GM19239 (cell line): ENCODE data around the gene EXD1.
A peak's percentile ranks its signal among the peaks of the same experiment; 100 is the strongest.
"Not testable (repeated sequence)": the region's sequence is repeated elsewhere in the genome, so short reads cannot be mapped to it uniquely, and the experiment has no call there.

ENCODE experiments used
- DNase-seq: peaks from one replicate; pipeline ENCODE4 v3.0.0; 2011; ENCODE audit warnings: low spot score; ENCODE audit not compliant: insufficient read length
- FAIRE-seq: peaks from 2 replicates; lab custom pipeline; 2011; peaks lifted over from hg19 to GRCh38; lab: Jason Lieb, UNC

The EXD1 gene

GRCh38 chr15:41230650-41231421 lies at the start of gene EXD1, which contains the start of gene CHP1:
TSS of gene EXD1 (minus strand) at chr15:41230757. CDS start at chr15:41226575, 4,182 bp downstream.
TSS of gene CHP1 (plus strand) at chr15:41231268. CDS start at chr15:41231383, 115 bp downstream.
- FAIRE-seq (peak; percentile 97), DNase-seq (peak; percentile 88)

DNA sequence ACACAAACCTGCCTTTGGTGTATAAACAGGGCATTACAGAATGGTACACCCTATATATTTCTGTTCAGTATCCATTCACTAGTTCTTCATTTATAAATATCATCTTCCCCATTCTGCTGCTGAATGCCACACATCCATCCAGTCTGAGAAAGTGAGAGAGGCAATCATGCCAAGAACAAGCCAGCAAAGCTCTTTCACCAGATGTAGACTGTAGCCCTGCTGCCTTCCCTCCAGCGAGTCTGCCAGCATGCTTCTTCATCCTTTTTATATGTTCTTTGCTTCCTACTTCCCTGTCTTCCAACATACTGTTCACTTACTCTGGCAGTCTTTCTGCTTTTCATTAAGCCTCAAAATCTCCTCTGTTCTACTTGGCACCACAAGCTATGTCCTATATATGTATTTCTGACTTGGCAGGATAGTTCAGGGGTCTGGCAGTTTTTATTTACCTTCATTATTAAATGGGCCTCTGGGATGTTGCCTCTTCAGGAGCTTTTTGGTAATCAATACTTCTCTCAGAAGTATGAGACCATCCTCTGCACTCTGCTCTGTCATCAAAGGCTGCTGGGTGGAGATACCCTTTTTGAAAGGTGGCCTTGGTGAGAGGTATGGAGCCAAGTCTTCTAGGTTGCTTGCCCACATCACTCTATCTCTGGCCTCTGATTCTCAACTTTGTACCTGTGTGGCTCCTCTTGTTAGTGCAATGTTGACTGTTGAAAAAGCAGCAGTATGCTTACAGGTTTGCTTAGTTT lies 49.2 kb upstream of the EXD1 start:
- FAIRE-seq (no peak), DNase-seq (no peak)

DNA sequence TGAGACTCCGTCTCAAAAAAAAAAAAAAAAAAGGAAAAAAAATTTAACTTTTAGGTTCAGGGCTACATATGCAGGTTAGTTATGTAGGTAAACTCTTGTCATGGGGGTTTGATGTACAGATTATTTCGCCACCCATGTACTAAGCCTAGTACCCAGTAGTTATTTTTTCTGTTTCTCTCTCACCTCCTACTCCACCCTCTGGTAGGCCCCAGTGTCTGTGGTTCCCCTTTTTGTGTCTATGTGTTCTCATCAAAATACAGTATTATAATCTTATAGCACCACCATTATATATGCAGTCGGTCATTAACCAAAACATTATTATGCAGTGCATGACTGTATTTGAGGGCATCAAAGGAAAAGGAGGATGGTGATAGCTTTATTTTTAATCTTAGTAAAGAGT lies 47.8 kb upstream of the EXD1 start:
- no peak for DNase-seq
- FAIRE-seq: no peak

- no peak for FAIRE-seq
- no peak for DNase-seq
Measured at GRCh38 chr15:41276831-41277230, 46.3 kb upstream of the EXD1 start.

GRCh38 chr15:41269887-41270286 lies 39.3 kb upstream of the EXD1 start:
- FAIRE-seq: no peak
- no peak for DNase-seq

GRCh38 chr15:41263891-41264351 lies 33.4 kb upstream of the EXD1 start:
- DNase-seq (no peak), FAIRE-seq (no peak)

DNA sequence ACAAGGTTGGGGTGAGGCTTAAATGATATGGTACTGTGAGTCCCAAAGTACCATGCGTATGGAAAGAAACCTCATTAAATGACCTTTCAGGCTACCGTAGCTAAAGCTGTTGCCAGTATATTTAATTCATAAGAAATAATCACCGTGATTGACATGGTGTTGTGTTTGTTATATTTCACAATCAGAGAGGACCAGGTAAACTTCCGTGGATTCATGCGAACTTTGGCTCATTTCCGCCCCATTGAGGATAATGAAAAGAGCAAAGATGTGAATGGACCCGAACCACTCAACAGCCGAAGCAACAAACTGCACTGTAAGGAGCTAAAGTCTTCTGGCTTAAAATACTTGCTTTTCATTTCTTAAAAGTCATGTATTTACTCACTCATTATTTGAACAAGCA lies 32.0 kb upstream of the EXD1 start:
- DNase-seq (no peak), FAIRE-seq (no peak)

DNA sequence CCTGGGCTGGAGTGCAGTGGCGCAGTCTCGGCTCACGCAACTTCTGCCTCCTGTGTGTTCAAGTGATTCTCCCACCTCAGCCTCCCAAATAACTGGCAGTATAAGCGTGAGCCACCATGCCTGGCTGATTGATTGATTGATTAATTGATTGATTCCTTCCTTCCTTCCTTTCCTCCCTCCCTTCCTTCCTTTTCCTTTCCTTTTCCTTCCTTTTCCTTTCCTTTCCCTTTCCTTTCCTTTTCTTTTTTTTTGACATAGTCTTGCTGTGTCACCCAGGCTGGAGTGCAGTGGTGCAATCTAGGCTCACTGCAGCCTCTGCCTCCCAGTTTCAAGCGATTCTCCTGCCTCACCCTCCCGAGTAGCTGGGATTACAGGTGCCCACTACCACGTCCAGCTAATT lies 30.4 kb upstream of the EXD1 start:
- DNase-seq, FAIRE-seq: not testable (repeated sequence)

DNA sequence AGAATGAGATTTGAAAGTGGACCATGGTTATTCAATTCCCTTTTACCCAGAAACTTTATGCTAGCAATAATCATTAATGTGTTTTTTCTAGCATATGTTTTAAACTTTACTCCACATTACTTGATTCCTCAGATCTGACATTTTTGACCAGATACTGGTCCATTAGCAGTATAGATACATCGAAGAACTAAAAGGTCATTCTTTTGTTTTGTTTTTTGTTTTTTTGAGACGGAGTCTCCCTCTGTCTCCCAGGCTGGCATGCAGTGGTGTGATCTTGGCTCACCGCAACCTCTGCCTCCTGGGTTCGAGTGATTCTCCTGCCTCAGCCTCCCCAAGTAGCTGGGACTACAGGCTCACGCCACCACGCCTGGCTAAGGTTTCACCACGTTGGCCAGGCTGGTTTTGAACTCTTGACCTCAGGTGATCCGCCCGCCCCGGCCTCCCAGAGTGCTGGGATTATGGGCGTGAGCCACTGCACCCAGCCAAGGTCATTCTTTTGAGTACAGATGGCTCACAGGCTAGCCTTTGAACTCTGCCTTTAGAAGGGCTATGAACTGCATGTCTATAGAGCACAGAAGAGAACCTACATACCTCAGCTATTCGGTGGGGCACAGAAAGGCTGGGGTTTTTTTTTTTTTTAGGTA lies 29.1 kb upstream of the EXD1 start:
- no peak for FAIRE-seq
- DNase-seq: no peak

GRCh38 chr15:41258750-41259471 lies 28.4 kb upstream of the EXD1 start:
- FAIRE-seq: peak; percentile 51

GRCh38 chr15:41256577-41257038 lies 26.1 kb upstream of the EXD1 start:
- DNase-seq: no peak
- no peak for FAIRE-seq

More at GRCh38 chr15:41258750-41259471, 28.4 kb upstream of the EXD1 start:
- no peak for DNase-seq

GRCh38 chr15:41256103-41256502 lies 25.5 kb upstream of the EXD1 start:
- no peak for FAIRE-seq
- DNase-seq: no peak

GRCh38 chr15:41254560-41254959 lies 24.0 kb upstream of the EXD1 start:
- peak; percentile 67 for FAIRE-seq
- no peak for DNase-seq

GRCh38 chr15:41251411-41251810 lies 20.9 kb upstream of the EXD1 start:
- DNase-seq (no peak), FAIRE-seq (no peak)

DNA sequence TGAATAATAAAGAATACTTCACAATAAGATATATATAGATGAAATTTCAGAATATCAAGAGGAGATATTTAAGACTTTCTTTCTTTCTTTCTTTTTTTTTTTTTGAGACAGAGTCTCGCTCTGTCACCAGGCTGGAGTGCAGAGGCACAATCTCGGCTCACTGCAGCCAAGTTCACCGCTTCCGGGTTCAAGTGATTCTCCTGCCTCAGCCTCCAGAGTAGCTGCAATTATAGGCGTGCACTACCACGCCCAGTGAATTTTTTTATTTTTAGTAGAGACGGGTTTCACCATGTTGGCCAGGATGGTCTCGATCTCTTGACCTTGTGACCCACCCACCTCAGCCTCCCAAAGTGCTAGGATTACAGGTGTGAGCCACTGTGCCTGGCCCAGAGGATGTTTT lies 20.2 kb upstream of the EXD1 start:
- DNase-seq, FAIRE-seq: not testable (repeated sequence)

DNA sequence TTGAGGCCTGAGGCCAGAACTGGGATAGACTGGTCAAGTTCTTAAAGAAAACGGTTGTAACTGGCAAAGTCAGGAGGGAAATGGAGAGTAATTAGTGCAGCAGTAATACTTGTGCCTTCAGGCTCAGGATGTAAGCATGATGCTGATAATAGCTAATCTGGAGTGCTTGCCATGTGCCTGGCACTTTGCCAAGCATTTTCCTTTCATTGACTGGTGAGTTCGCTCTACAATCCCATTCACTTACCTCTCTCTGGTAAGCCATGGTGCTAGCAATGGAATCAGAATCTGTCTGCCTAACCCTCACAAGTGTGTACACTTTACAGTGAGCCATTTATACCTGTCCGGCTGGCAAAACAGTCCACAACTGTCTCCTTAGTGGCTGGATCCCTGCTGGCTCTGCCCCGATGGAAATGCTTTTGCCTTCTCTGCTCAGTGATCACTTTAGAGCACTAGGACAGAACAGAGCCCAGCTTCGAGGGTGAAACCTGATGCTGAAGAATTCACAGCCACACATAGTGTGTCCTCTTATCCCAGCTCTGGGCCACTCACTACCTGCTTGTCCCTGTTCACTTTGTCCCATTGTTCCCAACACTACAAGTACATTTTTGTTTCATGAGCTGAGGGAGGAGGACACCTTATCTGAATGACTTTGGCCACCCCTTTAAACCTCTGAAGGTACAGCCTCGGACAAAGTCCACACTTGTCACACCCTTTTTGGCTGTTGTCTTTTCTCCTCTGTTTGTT lies 10.8 kb upstream of the EXD1 start:
- FAIRE-seq (no peak), DNase-seq (no peak)

GRCh38 chr15:41238100-41238499 lies 7.5 kb upstream of the EXD1 start:
- no peak for DNase-seq
- FAIRE-seq: no peak

DNA sequence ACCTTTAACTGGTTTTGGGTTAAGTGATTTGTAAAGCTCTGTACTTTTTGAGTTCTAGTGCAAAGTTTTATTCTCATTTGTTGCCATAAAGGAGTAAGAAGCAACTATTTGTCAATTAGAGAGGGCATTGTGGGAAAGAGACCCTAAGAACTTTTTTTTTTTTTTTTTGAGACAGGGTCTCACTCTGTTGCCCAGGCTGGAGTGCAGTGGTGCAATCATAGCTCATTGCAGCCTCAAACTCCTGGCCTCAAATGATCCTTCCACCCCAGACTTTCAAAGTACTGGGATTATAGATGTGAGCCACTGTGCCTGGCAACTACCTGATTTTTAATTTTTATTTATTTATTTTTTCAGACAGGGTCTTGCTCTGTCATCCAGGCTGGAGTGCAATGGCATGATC lies 5.4 kb upstream of the EXD1 start:
- no peak for FAIRE-seq
- no peak for DNase-seq

DNA sequence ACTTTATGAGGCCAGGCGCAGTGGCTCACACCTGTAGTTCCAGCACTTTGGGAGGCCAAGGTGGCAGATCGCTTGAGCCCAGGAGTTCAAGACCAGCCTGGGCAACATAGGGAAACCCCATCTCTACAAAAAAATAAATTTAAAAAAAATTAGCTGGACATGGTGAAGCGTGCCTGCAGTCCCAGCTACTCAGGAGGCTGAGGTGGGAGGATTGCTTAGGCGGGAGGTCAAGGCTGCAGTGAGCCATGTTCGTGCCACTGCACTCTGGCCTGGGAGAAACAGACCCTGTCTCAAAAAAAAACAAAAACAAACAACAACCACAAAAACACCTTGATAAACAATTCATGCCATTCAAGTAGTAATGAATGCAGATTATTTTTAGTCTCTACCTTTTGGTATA lies 4.7 kb upstream of the EXD1 start:
- not testable (repeated sequence) for FAIRE-seq, DNase-seq
